H9 (cell line): Measurements from ENCODE around the gene BTRC. TPM values are rescaled to one million over a fixed set of nuclear protein-coding genes. Genes with fewer than 3 reads are reported as not detected.
"Not testable (repeated sequence)": the region's sequence is repeated elsewhere in the genome, so short reads cannot be mapped to it uniquely, and the experiment has no call there.

ENCODE experiments used
- DNase-seq: peaks from one replicate; pipeline ENCODE4 v3.0.0-alpha.2; 2017
- H2AFZ ChIP-seq: one replicate; pipeline ENCODE4 v1.6.1; 2013; ENCODE audit warnings: mild to moderate bottlenecking, low read length, control low read depth, moderate library complexity
- H2AK5ac ChIP-seq: 2 replicates; pipeline ENCODE4 v1.6.1; 2013; ENCODE audit warnings: low read length, control low read depth, mixed read lengths; ENCODE audit not compliant: insufficient read length
- H2BK120ac ChIP-seq: one replicate; pipeline ENCODE4 v1.6.1; 2013; ENCODE audit warnings: low read depth, mild to moderate bottlenecking, low read length, control low read depth, inconsistent platforms; ENCODE audit not compliant: poor library complexity, severe bottlenecking
- H2BK12ac ChIP-seq: 2 replicates; pipeline ENCODE4 v1.6.1; 2013; ENCODE audit warnings: low read length, control low read depth, mixed read lengths, low read depth; ENCODE audit not compliant: insufficient read length
- H2BK15ac ChIP-seq: 2 replicates; pipeline ENCODE4 v1.6.1; 2013; ENCODE audit warnings: low read depth, low read length, control low read depth
- H2BK20ac ChIP-seq: one replicate; pipeline ENCODE4 v1.6.1; 2013; ENCODE audit warnings: low read depth, mild to moderate bottlenecking, low read length, control low read depth, inconsistent platforms; ENCODE audit not compliant: poor library complexity, severe bottlenecking
- H2BK5ac ChIP-seq: 2 replicates; pipeline ENCODE4 v1.6.1; 2013; ENCODE audit warnings: low read length, control low read depth, mixed read lengths; ENCODE audit not compliant: insufficient read length
- H3K14ac ChIP-seq: 2 replicates; pipeline ENCODE4 v1.6.1; 2013; ENCODE audit warnings: low read length, control low read depth; ENCODE audit not compliant: insufficient read depth
- H3K18ac ChIP-seq: 2 replicates; pipeline ENCODE4 v1.6.1; 2013; ENCODE audit warnings: low read depth, mild to moderate bottlenecking, mixed read lengths, low read length, control low read depth; ENCODE audit not compliant: insufficient read length
- H3K23ac ChIP-seq: 2 replicates; pipeline ENCODE4 v1.6.1; 2013; ENCODE audit warnings: low read length, control low read depth, mixed read lengths, low read depth; ENCODE audit not compliant: insufficient read length
- H3K23me2 ChIP-seq: 2 replicates; pipeline ENCODE4 v1.6.1; 2013; ENCODE audit warnings: low read depth, mild to moderate bottlenecking, mixed read lengths, low read length, control low read depth; ENCODE audit not compliant: insufficient read length, poor library complexity, severe bottlenecking
- H3K27ac ChIP-seq: 2 replicates; pipeline ENCODE4 v1.5.1; 2013; ENCODE audit warnings: low read length, control low read depth, mixed read lengths, low read depth; ENCODE audit not compliant: insufficient read length
- H3K27me3 ChIP-seq: 2 replicates; pipeline ENCODE4 v1.6.1; 2013; ENCODE audit warnings: low read length, control low read depth, inconsistent platforms; ENCODE audit not compliant: insufficient read depth
- H3K4ac ChIP-seq: 2 replicates; pipeline ENCODE4 v1.6.1; 2013; ENCODE audit warnings: low read depth, mild to moderate bottlenecking, control low read depth, inconsistent platforms, low read length, moderate library complexity
- H3K4me1 ChIP-seq: 2 replicates; pipeline ENCODE4 v1.6.1; 2013; ENCODE audit warnings: low read length, control low read depth, inconsistent platforms; ENCODE audit not compliant: insufficient read depth
- H3K4me2 ChIP-seq: 2 replicates; pipeline ENCODE4 v1.6.1; 2013; ENCODE audit warnings: low read length, control low read depth, mixed read lengths; ENCODE audit not compliant: insufficient read length, insufficient read depth
- H3K56ac ChIP-seq: 2 replicates; pipeline ENCODE4 v1.6.1; 2013; ENCODE audit warnings: low read depth, mild to moderate bottlenecking, mixed read lengths, low read length, control low read depth; ENCODE audit not compliant: insufficient read length
- H3K79me1 ChIP-seq: 2 replicates; pipeline ENCODE4 v1.6.1; 2013; ENCODE audit warnings: low read depth, mild to moderate bottlenecking, moderate library complexity, low read length, control low read depth, inconsistent platforms; ENCODE audit not compliant: insufficient read depth, poor library complexity, severe bottlenecking
- H3K79me2 ChIP-seq: 2 replicates; pipeline ENCODE4 v1.6.1; 2013; ENCODE audit warnings: low read length, control low read depth, inconsistent platforms; ENCODE audit not compliant: insufficient read depth
- H3K9ac ChIP-seq: 2 replicates; pipeline ENCODE4 v1.6.1; 2013; ENCODE audit warnings: low read length, control low read depth, mixed read lengths; ENCODE audit not compliant: insufficient read length; ENCODE audit errors: extremely low read depth
- H3K9me3 ChIP-seq: one replicate; pipeline ENCODE4 v1.6.1; 2013; ENCODE audit warnings: low read depth, low read length, inconsistent platforms; ENCODE audit not compliant: control insufficient read depth
- H3T11ph ChIP-seq: one replicate; pipeline ENCODE4 v1.6.1; 2013; ENCODE audit warnings: mild to moderate bottlenecking, low read length, control low read depth, inconsistent platforms
- H4K20me1 ChIP-seq: one replicate; pipeline ENCODE4 v1.6.1; 2013; ENCODE audit not compliant: control insufficient read depth, insufficient read length, insufficient read depth
- H4K5ac ChIP-seq: 2 replicates; pipeline ENCODE4 v1.6.1; 2013; ENCODE audit warnings: low read depth, mild to moderate bottlenecking, mixed read lengths, low read length, control low read depth; ENCODE audit not compliant: insufficient read length
- H4K8ac ChIP-seq: replicated peaks from 2 replicates; pipeline ENCODE4 v1.6.1; 2013; ENCODE audit warnings: low read length, control low read depth, mixed read lengths, low read depth; ENCODE audit not compliant: insufficient read length
- H4K91ac ChIP-seq: 2 replicates; pipeline ENCODE4 v1.6.1; 2013; ENCODE audit warnings: low read depth, mild to moderate bottlenecking, moderate library complexity, mixed read lengths, low read length, control low read depth; ENCODE audit not compliant: insufficient read length
- H3K27ac Mint-ChIP-seq, 3 experiments: 2 replicates in 2 of 3; 3 replicates in 1 of 3; pipeline ENCODE4 v1.8.0; 2020 to 2021; ENCODE audit warnings: mixed read lengths in 3 of 3, mild to moderate bottlenecking in 1 of 3, moderate library complexity in 1 of 3
- H3K27me3 Mint-ChIP-seq: 2 replicates; pipeline ENCODE4 v1.8.0; 2021; ENCODE audit warnings: low read depth, mild to moderate bottlenecking, moderate library complexity, mixed read lengths
- H3K36me3 Mint-ChIP-seq, 3 experiments: 2 replicates in 2 of 3; 3 replicates in 1 of 3; pipeline ENCODE4 v1.8.0; 2020 to 2021; ENCODE audit warnings: low read depth in 3 of 3, mixed read lengths in 3 of 3; ENCODE audit not compliant: insufficient read depth in 1 of 3
- H3K4me1 Mint-ChIP-seq, 2 experiments: 2 replicates each; pipeline ENCODE4 v1.8.0; 2020; ENCODE audit warnings: mixed read lengths in 2 of 2
- H3K4me3 Mint-ChIP-seq, 2 experiments: 2 replicates in 1 of 2; 3 replicates in 1 of 2; pipeline ENCODE4 v1.8.0; 2020 to 2021; ENCODE audit warnings: mild to moderate bottlenecking in 2 of 2, mixed read lengths in 2 of 2, moderate library complexity in 1 of 2
- H3K9me3 Mint-ChIP-seq, 2 experiments: 2 replicates in 1 of 2; 3 replicates in 1 of 2; pipeline ENCODE4 v1.8.0; 2020; ENCODE audit warnings: mild to moderate bottlenecking in 2 of 2, mixed read lengths in 2 of 2, moderate library complexity in 1 of 2
- WGBS: extraction: QIAGEN DNeasy Blood & Tissue Kit; methylation state at CpG from one replicate; pipeline ENCODE4 v1.1.7; 2013; ENCODE audit warnings: missing lambda C conversion rate, low lambda C conversion rate, mixed read lengths; ENCODE audit not compliant: insufficient read length; ENCODE audit errors: extremely low coverage; 5-methylcytosine and 5-hydroxymethylcytosine counted together
- total RNA-seq: library from RNA; stranded (reverse); gene quantifications from 2 replicates; pipeline ENCODE4 v1.2.1, GENCODE V29; 2021
- TF ChIP-seq, protein P1 (sequence below): fragments of 200-600 bp; sonication (generic); conservative IDR thresholded peaks from 3 replicates; pipeline ENCODE4 v1.8.0; 2021; ENCODE audit warnings: antibody characterized with exemption, mild to moderate bottlenecking

Gene BTRC
- total RNA-seq, 1 experiment from 2014 or later = 24.2 TPM

GRCh38 chr10:101331956-101332355, 22.0 kb upstream of the BTRC start:
- H3K27me3 Mint-ChIP-seq = peaks cover 3% of the 10 kb centered on the region
- Histone ChIP-seq H2BK20ac (no peak overlapping the region), H3K56ac (no peak overlapping the region), H4K8ac (no peak overlapping the region), H2BK5ac (no peak overlapping the region), H4K91ac (no peak overlapping the region), H3K4me1 (no peaks in the 10 kb centered on the region), H3K18ac (no peak overlapping the region), H3K27me3 (no peaks in the 10 kb centered on the region), H3K9me3 (peaks cover 6% of the 10 kb centered on the region), H3K79me1 (no peaks in the 10 kb centered on the region), H2AK5ac (no peak overlapping the region), H2BK12ac (no peak overlapping the region), H3K4me2 (no peak overlapping the region), H2AFZ (no peak overlapping the region), H3K9ac (no peak overlapping the region), H4K5ac (no peak overlapping the region), H3K23ac (no peak overlapping the region), H2BK120ac (no peak overlapping the region), H3T11ph (no peak overlapping the region), H3K4ac (no peak overlapping the region), H3K23me2 (no peaks in the 10 kb centered on the region), H3K27ac (no peak overlapping the region), H4K20me1 (no peaks in the 10 kb centered on the region), H2BK15ac (no peak overlapping the region), H3K14ac (no peak overlapping the region), H3K79me2 (no peaks in the 10 kb centered on the region)
- no CpG with 5 or more reads among the region's 2 CpGs for WGBS
- no peak overlapping the region for H3K4me3 Mint-ChIP-seq
- H3K4me1 Mint-ChIP-seq = peaks cover 13 to 16% of the 10 kb centered on the region in 2 experiments
- TF ChIP-seq, protein P1, sequence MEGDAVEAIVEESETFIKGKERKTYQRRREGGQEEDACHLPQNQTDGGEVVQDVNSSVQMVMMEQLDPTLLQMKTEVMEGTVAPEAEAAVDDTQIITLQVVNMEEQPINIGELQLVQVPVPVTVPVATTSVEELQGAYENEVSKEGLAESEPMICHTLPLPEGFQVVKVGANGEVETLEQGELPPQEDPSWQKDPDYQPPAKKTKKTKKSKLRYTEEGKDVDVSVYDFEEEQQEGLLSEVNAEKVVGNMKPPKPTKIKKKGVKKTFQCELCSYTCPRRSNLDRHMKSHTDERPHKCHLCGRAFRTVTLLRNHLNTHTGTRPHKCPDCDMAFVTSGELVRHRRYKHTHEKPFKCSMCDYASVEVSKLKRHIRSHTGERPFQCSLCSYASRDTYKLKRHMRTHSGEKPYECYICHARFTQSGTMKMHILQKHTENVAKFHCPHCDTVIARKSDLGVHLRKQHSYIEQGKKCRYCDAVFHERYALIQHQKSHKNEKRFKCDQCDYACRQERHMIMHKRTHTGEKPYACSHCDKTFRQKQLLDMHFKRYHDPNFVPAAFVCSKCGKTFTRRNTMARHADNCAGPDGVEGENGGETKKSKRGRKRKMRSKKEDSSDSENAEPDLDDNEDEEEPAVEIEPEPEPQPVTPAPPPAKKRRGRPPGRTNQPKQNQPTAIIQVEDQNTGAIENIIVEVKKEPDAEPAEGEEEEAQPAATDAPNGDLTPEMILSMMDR = no peak
- no peak overlapping the region for H3K27ac Mint-ChIP-seq
- peaks cover 1 to 2% (median 1%) of the 10 kb centered on the region in 3 experiments; a peak in 4 of 7 replicates for H3K36me3 Mint-ChIP-seq
- no peak for DNase-seq
- peaks cover 5 to 10% of the 10 kb centered on the region in 2 experiments for H3K9me3 Mint-ChIP-seq

DNA sequence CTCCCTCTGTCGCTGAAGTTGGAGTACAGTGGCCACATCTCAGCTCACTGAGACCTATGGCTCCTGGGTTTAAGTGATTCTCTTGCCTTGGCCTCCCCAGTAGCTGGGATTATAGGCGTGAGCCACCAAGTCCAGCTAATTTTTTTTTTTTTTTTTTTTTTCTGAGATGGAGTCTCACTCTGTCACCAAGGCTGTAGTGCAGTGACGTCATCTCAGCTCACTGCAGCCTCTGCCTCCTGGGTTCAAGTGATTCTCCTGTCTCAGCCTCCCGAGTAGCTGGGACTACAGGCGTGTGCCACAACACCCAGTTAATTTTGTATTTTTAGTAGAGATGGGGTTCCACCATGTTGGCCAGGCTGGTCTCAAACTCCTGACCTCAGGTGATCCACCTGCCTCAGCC, 19.7 kb upstream of the BTRC start:
- not testable (repeated sequence) for H4K8ac ChIP-seq, H3K27ac Mint-ChIP-seq, H3K79me1 ChIP-seq, H3K14ac ChIP-seq, H3K9me3 ChIP-seq, H3K9ac ChIP-seq, H3K4me2 ChIP-seq, H2BK5ac ChIP-seq, H3K27me3 ChIP-seq, H3K23me2 ChIP-seq, H2AFZ ChIP-seq, H4K91ac ChIP-seq, H2BK120ac ChIP-seq, H4K20me1 ChIP-seq, H2BK12ac ChIP-seq, H3K79me2 ChIP-seq, H2AK5ac ChIP-seq, H3K18ac ChIP-seq, H4K5ac ChIP-seq, H3K27ac ChIP-seq, H3K23ac ChIP-seq, H3K9me3 Mint-ChIP-seq, H3K27me3 Mint-ChIP-seq, H3K4me3 Mint-ChIP-seq, H3K4ac ChIP-seq, H3K56ac ChIP-seq, H2BK15ac ChIP-seq, DNase-seq, H2BK20ac ChIP-seq, H3K4me1 ChIP-seq, H3T11ph ChIP-seq, H3K36me3 Mint-ChIP-seq
- no CpG with 5 or more reads among the region's 5 CpGs for WGBS
- peaks cover 13 to 22% of the 10 kb centered on the region in 2 experiments for H3K4me1 Mint-ChIP-seq
